ENCODE measurements around the gene DRD4. TPM values are rescaled to one million over a fixed set of nuclear protein-coding genes. Genes with fewer than 3 reads are reported as not detected.

Gene DRD4
- total and polyA plus RNA-seq, 4 experiments from 2014 or later = 0.64 to 1.0 TPM; not detected in 2

DNA sequence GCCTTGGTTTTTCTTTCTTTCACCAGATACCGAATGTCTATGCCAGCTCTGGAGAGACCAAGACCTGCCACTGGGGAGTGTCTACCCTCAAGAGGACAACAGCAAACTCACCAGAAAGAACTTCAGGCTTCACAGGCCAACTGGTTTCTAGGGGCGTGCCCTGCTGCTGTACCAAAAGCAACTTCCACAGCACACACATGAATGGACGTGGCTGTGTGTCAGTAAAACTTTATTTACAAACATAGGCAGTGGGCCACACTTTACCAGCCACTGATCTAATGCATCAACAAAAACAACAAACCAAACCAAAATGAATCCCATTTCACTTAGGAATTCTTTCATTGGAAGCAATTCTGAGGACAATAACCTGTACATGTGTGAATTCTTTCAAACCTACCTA is 41.2 kb downstream of the DRD4 start:
- H3K36me3 ChIP-seq (ENCODE audit: insufficient read depth, low read length) = peaks cover 15% of the 10 kb centered on the region
- no peak overlapping the region for H3K4me3 ChIP-seq (ENCODE audit: low read length in 2 of 2)
- no peaks in the 10 kb centered on the region for H3K27me3 ChIP-seq (ENCODE audit: insufficient read depth, low read length)
- H3K4me1 ChIP-seq (ENCODE audit: insufficient read depth, low read length) = no peaks in the 10 kb centered on the region
- no peak for DNase-seq
- no peak overlapping the region for H3K27ac ChIP-seq (ENCODE audit: low read depth, low read length)
- POLR2A ChIA-PET (ENCODE audit: partially characterized antibody) = no interaction called here
- no peaks in the 10 kb centered on the region for H3K4me1 Mint-ChIP-seq
- CTCF ChIA-PET (ENCODE audit: partially characterized antibody) = no interaction called here
- no peaks in the 10 kb centered on the region for H3K9me3 Mint-ChIP-seq
- intact Hi-C loops (cut with micrococcal nuclease) = no loop called here
- H3K27me3 Mint-ChIP-seq = no peaks in the 10 kb centered on the region
- no peaks in the 10 kb centered on the region for H3K9me3 ChIP-seq (ENCODE audit: control insufficient read depth in 1 of 2, low read length in 2 of 2)
- H3K36me3 Mint-ChIP-seq = peaks cover 38 to 62% of the 10 kb centered on the region in 2 donors
- no peak overlapping the region for H3K4me3 Mint-ChIP-seq
- H3K27ac Mint-ChIP-seq = no peak overlapping the region

GRCh38 chr11:679271-680207 is 42.5 kb downstream of the DRD4 start:
- Histone ChIP-seq H3K4me3 (ENCODE audit: low read length in 2 of 2) (no peak overlapping the region), H3K27ac (ENCODE audit: low read depth, low read length) (no peak overlapping the region), H3K9me3 (ENCODE audit: control insufficient read depth in 1 of 2, low read length in 2 of 2) (no peaks in the 10 kb centered on the region), H3K27me3 (ENCODE audit: insufficient read depth, low read length) (no peaks in the 10 kb centered on the region), H3K36me3 (ENCODE audit: insufficient read depth, low read length) (peaks cover 12% of the 10 kb centered on the region), H3K4me1 (ENCODE audit: insufficient read depth, low read length) (no peaks in the 10 kb centered on the region)
- no peak overlapping the region for H3K4me3 Mint-ChIP-seq
- H3K9me3 Mint-ChIP-seq = peaks cover 0 to 2% (median 0%) of the 10 kb centered on the region in 8 donors
- ChIA-PET CTCF (ENCODE audit: partially characterized antibody) (interaction anchor here (2.0 kb wide), 1 partner anchor 16 kb away, joined by 4 read pairs; the partner anchor contains the start of genes DEAF1 and TMEM80), POLR2A (ENCODE audit: partially characterized antibody) (no interaction called here)
- no peak for DNase-seq
- intact Hi-C loops (cut with micrococcal nuclease) = no loop called here
- H3K36me3 Mint-ChIP-seq = peaks cover 44 to 62% of the 10 kb centered on the region in 2 donors
- no peak overlapping the region for H3K27ac Mint-ChIP-seq
- peaks cover 0 to 1% (median 0%) of the 10 kb centered on the region in 4 donors for H3K4me1 Mint-ChIP-seq
- H3K27me3 Mint-ChIP-seq = no peaks in the 10 kb centered on the region

DNA sequence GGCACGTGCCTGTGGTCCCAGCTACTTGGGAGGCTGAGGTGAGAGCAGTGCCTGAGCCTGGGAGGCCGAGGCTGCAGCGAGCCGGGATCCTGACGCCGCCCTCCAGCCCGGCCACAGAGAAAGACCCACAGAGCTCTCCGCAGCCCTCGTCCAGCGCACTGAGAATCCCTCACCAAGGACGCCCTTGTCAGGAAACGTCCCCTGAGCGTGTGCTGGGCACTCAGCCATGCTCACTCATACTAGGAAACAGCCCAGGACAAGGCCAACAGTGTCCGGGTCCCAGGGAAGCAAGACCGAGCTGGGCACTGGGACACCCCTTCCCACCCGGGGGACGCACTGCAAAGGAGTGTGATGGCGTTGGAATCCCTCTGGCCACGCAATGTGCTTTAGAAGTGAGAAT is 43.4 kb downstream of the DRD4 start:
- Mint-ChIP-seq H3K4me1 (peaks cover 0 to 1% (median 0%) of the 10 kb centered on the region in 4 donors), H3K27ac (no peak overlapping the region), H3K36me3 (peaks cover 47 to 64% of the 10 kb centered on the region in 2 donors), H3K27me3 (no peaks in the 10 kb centered on the region), H3K4me3 (no peak overlapping the region), H3K9me3 (peaks cover 0 to 2% (median 0%) of the 10 kb centered on the region in 8 donors)
- CTCF ChIA-PET (ENCODE audit: partially characterized antibody) = interaction anchor here (2.0 kb wide), 1 partner anchor 15 kb away, joined by 4 read pairs; the partner anchor contains the start of genes DEAF1 and TMEM80
- H3K27ac ChIP-seq (ENCODE audit: low read depth, low read length) = no peak overlapping the region
- H3K4me3 ChIP-seq (ENCODE audit: low read length in 2 of 2) = no peak overlapping the region
- no peaks in the 10 kb centered on the region for H3K9me3 ChIP-seq (ENCODE audit: control insufficient read depth in 1 of 2, low read length in 2 of 2)
- peaks cover 13% of the 10 kb centered on the region for H3K36me3 ChIP-seq (ENCODE audit: insufficient read depth, low read length)
- intact Hi-C loops (cut with micrococcal nuclease) = no loop called here
- H3K4me1 ChIP-seq (ENCODE audit: insufficient read depth, low read length) = no peaks in the 10 kb centered on the region
- H3K27me3 ChIP-seq (ENCODE audit: insufficient read depth, low read length) = no peaks in the 10 kb centered on the region
- POLR2A ChIA-PET (ENCODE audit: partially characterized antibody) = interaction anchor here (1.2 kb wide), 1 partner anchor 18 kb away, joined by 3 read pairs; no protein-coding TSS in a partner anchor
- no peak for DNase-seq

DNA sequence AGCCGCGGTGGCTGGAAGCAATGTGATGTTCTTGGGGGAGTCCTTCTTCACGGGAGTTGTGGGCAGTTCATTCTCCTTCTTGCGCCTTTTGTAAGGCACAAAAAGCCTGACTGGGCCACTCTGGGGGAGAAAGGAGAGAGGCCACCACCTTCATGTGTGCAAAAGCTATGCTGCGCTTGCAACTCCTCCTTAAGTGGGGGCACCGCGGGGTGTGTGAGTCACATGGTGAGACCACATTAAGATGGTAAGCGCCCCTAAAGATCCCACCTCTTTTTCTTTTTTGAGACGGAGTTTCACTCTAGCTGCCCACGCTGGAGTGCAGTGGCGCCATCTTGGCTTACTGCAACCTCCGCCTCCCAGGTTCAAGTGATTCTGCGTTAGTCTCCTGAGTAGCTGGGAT is 43.9 kb downstream of the DRD4 start:
- peaks cover 0 to 1% (median 0%) of the 10 kb centered on the region in 4 donors for H3K4me1 Mint-ChIP-seq

GRCh38 chr11:686451-687243 is 49.6 kb downstream of the DRD4 start:
- peaks cover 9 to 13% (median 12%) of the 10 kb centered on the region in 4 donors for H3K4me1 Mint-ChIP-seq
- H3K4me1 ChIP-seq (ENCODE audit: insufficient read depth, low read length) = peaks cover 14% of the 10 kb centered on the region
- H3K9me3 ChIP-seq (ENCODE audit: control insufficient read depth in 1 of 2, low read length in 2 of 2) = no peaks in the 10 kb centered on the region
- no peaks in the 10 kb centered on the region for H3K27me3 ChIP-seq (ENCODE audit: insufficient read depth, low read length)
- peaks cover 0 to 2% (median 0%) of the 10 kb centered on the region in 8 donors for H3K9me3 Mint-ChIP-seq
- peak overlapping the region in 4 of 7 donors; percentile 16 to 72 (median 64) for H3K27ac Mint-ChIP-seq
- no peak overlapping the region for H3K4me3 Mint-ChIP-seq
- no peaks in the 10 kb centered on the region for H3K27me3 Mint-ChIP-seq
- CTCF ChIA-PET (ENCODE audit: partially characterized antibody) = no interaction called here
- no peak overlapping the region for H3K4me3 ChIP-seq (ENCODE audit: low read length in 2 of 2)
- H3K27ac ChIP-seq (ENCODE audit: low read depth, low read length) = no peak overlapping the region
- peaks cover 41% of the 10 kb centered on the region for H3K36me3 ChIP-seq (ENCODE audit: insufficient read depth, low read length)
- peak in 1 of 5 donors; percentile 4 for DNase-seq
- peaks cover 52 to 56% of the 10 kb centered on the region in 2 donors for H3K36me3 Mint-ChIP-seq
- POLR2A ChIA-PET (ENCODE audit: partially characterized antibody) = no interaction called here
- intact Hi-C loops (cut with micrococcal nuclease) = no loop called here

More for the DNA sequence above, 43.9 kb downstream of the DRD4 start:
- H3K4me3 Mint-ChIP-seq = no peak overlapping the region
- H3K27me3 ChIP-seq (ENCODE audit: insufficient read depth, low read length) = no peaks in the 10 kb centered on the region
- peaks cover 47 to 64% of the 10 kb centered on the region in 2 donors for H3K36me3 Mint-ChIP-seq
- no peak overlapping the region for H3K4me3 ChIP-seq (ENCODE audit: low read length in 2 of 2)
- CTCF ChIA-PET (ENCODE audit: partially characterized antibody) = interaction anchor here (2.0 kb wide), 1 partner anchor 14 kb away, joined by 4 read pairs; the partner anchor contains the start of genes DEAF1 and TMEM80
- intact Hi-C loops (cut with micrococcal nuclease) = no loop called here
- POLR2A ChIA-PET (ENCODE audit: partially characterized antibody) = interaction anchor here (1.2 kb wide), 1 partner anchor 19 kb away, joined by 3 read pairs; no protein-coding TSS in a partner anchor
- H3K9me3 Mint-ChIP-seq = peaks cover 0 to 2% (median 0%) of the 10 kb centered on the region in 8 donors
- peak overlapping the region in 1 of 7 donors; percentile 31 for H3K27ac Mint-ChIP-seq
- no peaks in the 10 kb centered on the region for H3K27me3 Mint-ChIP-seq
- no peak overlapping the region for H3K27ac ChIP-seq (ENCODE audit: low read depth, low read length)
- H3K9me3 ChIP-seq (ENCODE audit: control insufficient read depth in 1 of 2, low read length in 2 of 2) = no peaks in the 10 kb centered on the region
- DNase-seq = no peak
- H3K36me3 ChIP-seq (ENCODE audit: insufficient read depth, low read length) = peaks cover 13% of the 10 kb centered on the region
- H3K4me1 ChIP-seq (ENCODE audit: insufficient read depth, low read length) = no peaks in the 10 kb centered on the region

DNA sequence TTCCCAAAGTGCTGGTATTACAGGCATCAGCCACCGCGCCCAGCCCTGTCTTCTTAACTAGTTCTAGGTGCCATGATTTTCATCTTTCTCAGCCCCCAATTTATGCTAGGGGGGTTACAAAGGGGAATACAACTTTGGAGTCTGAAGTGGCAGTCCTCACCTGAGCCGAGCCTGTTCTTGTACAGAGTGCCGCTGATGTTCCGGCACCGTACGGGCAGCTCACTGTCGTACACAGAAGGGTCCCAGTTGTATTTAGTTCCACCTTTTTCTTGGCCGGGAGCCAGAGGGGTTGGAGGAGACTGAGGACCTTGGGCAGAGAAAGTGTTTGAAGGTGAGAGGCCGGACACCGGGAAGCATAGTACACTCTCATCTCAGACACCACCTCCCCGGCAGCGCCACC is 50.7 kb downstream of the DRD4 start:
- Histone ChIP-seq H3K36me3 (ENCODE audit: insufficient read depth, low read length) (peaks cover 41% of the 10 kb centered on the region), H3K4me1 (ENCODE audit: insufficient read depth, low read length) (peaks cover 25% of the 10 kb centered on the region), H3K9me3 (ENCODE audit: control insufficient read depth in 1 of 2, low read length in 2 of 2) (no peaks in the 10 kb centered on the region), H3K27ac (ENCODE audit: low read depth, low read length) (no peak overlapping the region), H3K27me3 (ENCODE audit: insufficient read depth, low read length) (no peaks in the 10 kb centered on the region), H3K4me3 (ENCODE audit: low read length in 2 of 2) (no peak overlapping the region)
- CTCF ChIA-PET (ENCODE audit: partially characterized antibody) = no interaction called here
- Mint-ChIP-seq H3K36me3 (peaks cover 41 to 46% of the 10 kb centered on the region in 2 donors), H3K9me3 (peaks cover 0 to 2% (median 0%) of the 10 kb centered on the region in 8 donors), H3K4me3 (no peak overlapping the region), H3K27ac (peak overlapping the region in 2 of 7 donors; percentile 36 to 37), H3K27me3 (no peaks in the 10 kb centered on the region), H3K4me1 (peaks cover 14 to 24% (median 20%) of the 10 kb centered on the region in 4 donors)
- DNase-seq = peak in 1 of 5 donors; percentile 22
- intact Hi-C loops (cut with micrococcal nuclease) = no loop called here
- POLR2A ChIA-PET (ENCODE audit: partially characterized antibody) = no interaction called here
